ENCODE data around the gene CERS6.

The CERS6 gene

DNA sequence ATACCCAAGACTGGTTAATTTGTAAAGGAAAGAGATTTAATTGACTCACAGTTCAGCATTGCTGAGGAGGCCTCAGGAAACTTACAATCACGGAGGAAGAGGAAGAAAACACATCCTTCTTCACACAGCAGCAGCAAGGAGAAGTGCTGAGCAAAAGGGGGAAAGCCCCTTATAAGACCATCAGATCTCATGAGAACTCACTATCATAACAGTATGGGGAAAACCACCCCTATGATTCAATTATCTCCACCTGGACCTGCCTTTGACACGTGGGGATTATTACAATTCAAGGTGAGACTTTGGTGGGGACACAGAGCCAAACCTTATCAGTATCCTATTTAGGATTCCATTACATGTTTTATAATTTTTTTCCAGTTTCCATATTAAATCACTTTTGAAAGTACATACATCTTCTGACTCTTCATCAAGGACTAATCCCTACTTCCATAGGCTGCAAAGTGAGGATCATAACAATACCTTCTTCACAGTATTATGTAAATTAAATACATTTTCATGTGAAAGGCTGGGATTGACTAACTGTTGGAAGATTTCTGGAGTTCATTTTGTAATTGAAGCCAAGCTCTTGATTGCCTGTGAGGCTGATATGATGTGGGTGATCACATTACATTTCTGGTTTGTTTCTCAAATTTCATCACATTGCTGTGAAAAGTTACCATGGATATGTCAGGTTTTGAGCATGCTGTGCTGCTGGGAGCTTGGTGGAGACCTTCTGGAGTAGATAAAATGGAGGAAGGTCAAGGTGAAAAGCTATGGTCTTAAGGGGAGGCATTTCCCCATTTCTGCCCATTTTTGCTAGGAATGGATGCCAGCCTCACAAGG, 31.7 kb upstream of the CERS6 start:
- Histone ChIP-seq H3K4me2 (ENCODE audit: low read length) (no peak overlapping the region), H3K27ac (no peak overlapping the region), H3K9ac (no peak overlapping the region), H3K4me3 (ENCODE audit: low read depth, low read length) (no peak overlapping the region), H3K36me3 (ENCODE audit: control insufficient read depth, insufficient read depth, low read length) (no peaks in the 10 kb centered on the region), H3K27me3 (ENCODE audit: control insufficient read depth, insufficient read depth, low read length) (no peaks in the 10 kb centered on the region), H3K79me2 (no peaks in the 10 kb centered on the region), H2AFZ (peak overlapping the region; percentile 20), H3K9me3 (ENCODE audit: control insufficient read depth, low read length) (no peaks in the 10 kb centered on the region), H3K4me1 (peaks cover 7% of the 10 kb centered on the region)
- TF ChIP-seq, protein P1, sequence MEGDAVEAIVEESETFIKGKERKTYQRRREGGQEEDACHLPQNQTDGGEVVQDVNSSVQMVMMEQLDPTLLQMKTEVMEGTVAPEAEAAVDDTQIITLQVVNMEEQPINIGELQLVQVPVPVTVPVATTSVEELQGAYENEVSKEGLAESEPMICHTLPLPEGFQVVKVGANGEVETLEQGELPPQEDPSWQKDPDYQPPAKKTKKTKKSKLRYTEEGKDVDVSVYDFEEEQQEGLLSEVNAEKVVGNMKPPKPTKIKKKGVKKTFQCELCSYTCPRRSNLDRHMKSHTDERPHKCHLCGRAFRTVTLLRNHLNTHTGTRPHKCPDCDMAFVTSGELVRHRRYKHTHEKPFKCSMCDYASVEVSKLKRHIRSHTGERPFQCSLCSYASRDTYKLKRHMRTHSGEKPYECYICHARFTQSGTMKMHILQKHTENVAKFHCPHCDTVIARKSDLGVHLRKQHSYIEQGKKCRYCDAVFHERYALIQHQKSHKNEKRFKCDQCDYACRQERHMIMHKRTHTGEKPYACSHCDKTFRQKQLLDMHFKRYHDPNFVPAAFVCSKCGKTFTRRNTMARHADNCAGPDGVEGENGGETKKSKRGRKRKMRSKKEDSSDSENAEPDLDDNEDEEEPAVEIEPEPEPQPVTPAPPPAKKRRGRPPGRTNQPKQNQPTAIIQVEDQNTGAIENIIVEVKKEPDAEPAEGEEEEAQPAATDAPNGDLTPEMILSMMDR (IDR thresholded peaks at IDR 0.05): no peak

DNA sequence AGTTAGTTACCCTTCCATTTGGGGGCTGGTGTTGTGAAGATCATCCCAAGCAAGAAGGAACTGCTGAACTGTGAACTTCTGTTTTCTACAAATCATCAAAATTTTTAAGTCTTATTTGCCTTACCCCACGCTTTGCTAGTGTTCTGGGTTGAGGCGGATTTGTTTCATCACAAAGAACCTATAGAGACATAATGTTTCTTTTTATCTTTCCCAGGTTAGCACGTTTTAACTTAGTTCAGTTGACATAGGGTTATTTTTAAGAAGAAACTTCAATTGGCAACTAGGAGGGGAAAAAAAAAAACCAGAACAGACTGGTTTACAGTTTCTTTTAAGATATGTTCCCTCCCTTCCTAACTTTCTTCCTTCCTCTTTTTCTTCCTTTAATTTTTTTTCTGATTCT, 31.1 kb upstream of the CERS6 start:
- Histone ChIP-seq H2AFZ (no peak overlapping the region), H3K4me1 (peaks cover 7% of the 10 kb centered on the region), H3K36me3 (ENCODE audit: control insufficient read depth, insufficient read depth, low read length) (no peaks in the 10 kb centered on the region), H3K27ac (no peak overlapping the region), H3K27me3 (ENCODE audit: control insufficient read depth, insufficient read depth, low read length) (no peaks in the 10 kb centered on the region), H3K4me3 (ENCODE audit: low read depth, low read length) (no peak overlapping the region), H3K79me2 (no peaks in the 10 kb centered on the region), H3K9ac (no peak overlapping the region), H3K4me2 (ENCODE audit: low read length) (no peak overlapping the region), H3K9me3 (ENCODE audit: control insufficient read depth, low read length) (no peaks in the 10 kb centered on the region)
- TF ChIP-seq, protein P1 (IDR thresholded peaks at IDR 0.05): no peak

DNA sequence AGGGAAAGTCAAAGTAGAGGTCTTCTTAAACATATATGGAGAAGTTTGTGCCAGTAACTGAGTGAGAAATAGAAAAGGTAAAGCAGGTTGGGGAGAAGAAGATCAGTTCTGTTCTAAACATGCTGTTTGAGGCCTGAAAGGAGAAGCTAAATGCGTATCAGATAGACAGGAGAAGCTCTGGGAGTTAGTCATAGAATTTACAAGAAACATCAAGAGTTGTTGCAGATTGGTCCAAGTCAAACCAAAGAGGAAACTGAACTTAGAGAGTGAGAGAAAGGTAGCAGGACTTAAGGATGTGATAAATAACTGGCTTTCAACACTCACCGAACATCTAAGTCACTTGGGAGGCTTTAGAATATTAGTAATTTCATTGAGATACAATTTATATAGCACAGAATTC, 29.2 kb upstream of the CERS6 start:
- Histone ChIP-seq H3K9me3 (ENCODE audit: control insufficient read depth, low read length) (no peaks in the 10 kb centered on the region), H3K9ac (no peak overlapping the region), H3K79me2 (no peaks in the 10 kb centered on the region), H2AFZ (no peak overlapping the region), H3K27ac (no peak overlapping the region), H3K27me3 (ENCODE audit: control insufficient read depth, insufficient read depth, low read length) (no peaks in the 10 kb centered on the region), H3K4me2 (ENCODE audit: low read length) (no peak overlapping the region), H3K4me1 (peaks cover 10% of the 10 kb centered on the region), H3K36me3 (ENCODE audit: control insufficient read depth, insufficient read depth, low read length) (no peaks in the 10 kb centered on the region), H3K4me3 (ENCODE audit: low read depth, low read length) (no peak overlapping the region)
- TF ChIP-seq, protein P1 (IDR thresholded peaks at IDR 0.05): no peak

DNA sequence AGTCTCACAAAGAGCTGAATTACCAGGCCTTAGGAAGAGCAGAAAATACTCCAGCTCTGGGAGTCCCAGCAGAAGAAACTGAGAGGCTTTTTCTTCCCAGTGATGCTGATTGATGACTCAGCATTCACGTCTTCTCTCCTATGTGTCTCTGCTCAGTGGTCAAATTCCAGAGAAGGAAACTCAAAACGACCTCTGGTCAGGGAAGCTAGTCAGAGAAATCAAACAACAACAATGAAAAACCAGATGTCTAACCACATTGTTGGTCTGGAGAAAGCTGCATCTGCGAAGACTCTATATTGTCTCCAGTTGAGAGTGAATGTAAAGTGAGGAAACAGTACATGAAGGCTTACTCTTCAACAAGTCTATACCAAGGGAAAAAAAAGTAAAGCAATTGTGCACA, 28.6 kb upstream of the CERS6 start:
- Histone ChIP-seq H3K4me2 (ENCODE audit: low read length) (no peak overlapping the region), H3K36me3 (ENCODE audit: control insufficient read depth, insufficient read depth, low read length) (no peaks in the 10 kb centered on the region)
- TF ChIP-seq, protein P1 (IDR thresholded peaks at IDR 0.05): no peak

DNA sequence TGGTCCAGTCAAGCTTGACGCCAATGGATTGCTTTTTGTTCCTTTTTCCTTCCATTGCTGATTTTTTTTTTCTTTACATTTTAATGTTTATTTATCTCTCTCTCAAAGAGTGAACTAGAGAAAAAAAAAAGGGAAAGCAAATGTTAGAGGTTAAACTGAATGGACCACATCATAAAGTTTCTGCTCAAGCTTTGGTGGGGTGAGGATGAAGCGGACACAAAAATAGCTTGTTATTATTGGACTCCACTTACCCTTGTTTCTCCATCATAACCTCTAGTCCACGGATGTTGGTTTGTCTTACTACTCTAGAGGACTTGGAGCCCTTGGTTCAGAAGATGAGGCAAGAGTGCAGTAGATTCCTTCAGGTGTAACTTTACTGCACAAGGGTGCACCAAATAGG, 27.6 kb upstream of the CERS6 start:
- peaks cover 10% of the 10 kb centered on the region for H3K4me1 ChIP-seq
- no peaks in the 10 kb centered on the region for H3K79me2 ChIP-seq
- TF ChIP-seq, protein P1 (IDR thresholded peaks at IDR 0.05): no peak
- no peaks in the 10 kb centered on the region for H3K36me3 ChIP-seq (ENCODE audit: control insufficient read depth, insufficient read depth, low read length)
- no peak overlapping the region for H2AFZ ChIP-seq
- no peak overlapping the region for H3K27ac ChIP-seq
- H3K4me2 ChIP-seq (ENCODE audit: low read length): no peak overlapping the region
- no peak overlapping the region for H3K9ac ChIP-seq
- no peaks in the 10 kb centered on the region for H3K9me3 ChIP-seq (ENCODE audit: control insufficient read depth, low read length)
- H3K27me3 ChIP-seq (ENCODE audit: control insufficient read depth, insufficient read depth, low read length): no peaks in the 10 kb centered on the region
- H3K4me3 ChIP-seq (ENCODE audit: low read depth, low read length): no peak overlapping the region

More for the DNA sequence above, 28.6 kb upstream of the CERS6 start:
- no peak overlapping the region for H3K9ac ChIP-seq
- H3K4me1 ChIP-seq: peaks cover 10% of the 10 kb centered on the region
- no peak overlapping the region for H3K27ac ChIP-seq
- no peaks in the 10 kb centered on the region for H3K9me3 ChIP-seq (ENCODE audit: control insufficient read depth, low read length)
- no peaks in the 10 kb centered on the region for H3K79me2 ChIP-seq
- no peak overlapping the region for H2AFZ ChIP-seq
- H3K27me3 ChIP-seq (ENCODE audit: control insufficient read depth, insufficient read depth, low read length): no peaks in the 10 kb centered on the region
- H3K4me3 ChIP-seq (ENCODE audit: low read depth, low read length): no peak overlapping the region

Data from parathyroid adenoma (tissue), 2 donors.